Ishikawa (cell line): Measurements from ENCODE around the gene NXN.

Experiments
- CEBPB ChIP-seq: IDR thresholded peaks from 2 replicates; pipeline ENCODE4 v1.6.1; 2012
- CREB1 ChIP-seq: IDR thresholded peaks from 2 replicates; pipeline ENCODE4 v1.6.1; 2012; ENCODE audit warnings: low read depth
- EGR1 ChIP-seq: IDR thresholded peaks from 2 replicates; pipeline ENCODE4 v1.6.1; 2012
- EP300 ChIP-seq: IDR thresholded peaks from 2 replicates; pipeline ENCODE4 v1.6.1; 2012; ENCODE audit warnings: borderline replicate concordance
- FOXM1 ChIP-seq: IDR thresholded peaks from 2 replicates; pipeline ENCODE4 v1.6.1; 2012; ENCODE audit warnings: low read depth, borderline replicate concordance
- NFIC ChIP-seq: IDR thresholded peaks from 2 replicates; pipeline ENCODE4 v1.6.1; 2012
- RAD21 ChIP-seq: IDR thresholded peaks from 2 replicates; pipeline ENCODE4 v1.6.1; 2012; ENCODE audit warnings: low read depth
- TAF1 ChIP-seq: IDR thresholded peaks from 2 replicates; pipeline ENCODE4 v1.6.1; 2012; ENCODE audit warnings: low read depth, mild to moderate bottlenecking
- TCF12 ChIP-seq: IDR thresholded peaks from 2 replicates; pipeline ENCODE4 v1.6.1; 2012; ENCODE audit warnings: low read depth
- TEAD4 ChIP-seq: IDR thresholded peaks from 2 replicates; pipeline ENCODE4 v1.6.1; 2012
- YY1 ChIP-seq: IDR thresholded peaks from 2 replicates; pipeline ENCODE4 v1.6.1; 2012; ENCODE audit warnings: low read depth
- ZBTB7A ChIP-seq: IDR thresholded peaks from 2 replicates; pipeline ENCODE4 v1.6.1; 2012; ENCODE audit warnings: low read depth
- TF ChIP-seq, protein P1 (sequence below): IDR thresholded peaks from 2 replicates; pipeline ENCODE4 v1.6.1; 2012
- TF ChIP-seq, protein P2 (sequence below): IDR thresholded peaks from 2 replicates; pipeline ENCODE4 v1.6.1; 2012; ENCODE audit warnings: low read depth, mild to moderate bottlenecking
- TF ChIP-seq, protein P3 (sequence below): IDR thresholded peaks from 2 replicates; pipeline ENCODE4 v1.6.1; 2012

Gene NXN

GRCh38 chr17:860805-861204, 118.8 kb downstream of the NXN start:
- TF ChIP-seq YY1 (no peak), EGR1 (no peak), ZBTB7A (no peak), FOXM1 (no peak), TEAD4 (no peak), TCF12 (no peak), EP300 (no peak), CEBPB (no peak), RAD21 (no peak), TAF1 (no peak), NFIC (no peak), CREB1 (no peak)
- TF ChIP-seq, protein P1, sequence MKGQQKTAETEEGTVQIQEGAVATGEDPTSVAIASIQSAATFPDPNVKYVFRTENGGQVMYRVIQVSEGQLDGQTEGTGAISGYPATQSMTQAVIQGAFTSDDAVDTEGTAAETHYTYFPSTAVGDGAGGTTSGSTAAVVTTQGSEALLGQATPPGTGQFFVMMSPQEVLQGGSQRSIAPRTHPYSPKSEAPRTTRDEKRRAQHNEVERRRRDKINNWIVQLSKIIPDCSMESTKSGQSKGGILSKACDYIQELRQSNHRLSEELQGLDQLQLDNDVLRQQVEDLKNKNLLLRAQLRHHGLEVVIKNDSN = no peak
- TF ChIP-seq, protein P2, sequence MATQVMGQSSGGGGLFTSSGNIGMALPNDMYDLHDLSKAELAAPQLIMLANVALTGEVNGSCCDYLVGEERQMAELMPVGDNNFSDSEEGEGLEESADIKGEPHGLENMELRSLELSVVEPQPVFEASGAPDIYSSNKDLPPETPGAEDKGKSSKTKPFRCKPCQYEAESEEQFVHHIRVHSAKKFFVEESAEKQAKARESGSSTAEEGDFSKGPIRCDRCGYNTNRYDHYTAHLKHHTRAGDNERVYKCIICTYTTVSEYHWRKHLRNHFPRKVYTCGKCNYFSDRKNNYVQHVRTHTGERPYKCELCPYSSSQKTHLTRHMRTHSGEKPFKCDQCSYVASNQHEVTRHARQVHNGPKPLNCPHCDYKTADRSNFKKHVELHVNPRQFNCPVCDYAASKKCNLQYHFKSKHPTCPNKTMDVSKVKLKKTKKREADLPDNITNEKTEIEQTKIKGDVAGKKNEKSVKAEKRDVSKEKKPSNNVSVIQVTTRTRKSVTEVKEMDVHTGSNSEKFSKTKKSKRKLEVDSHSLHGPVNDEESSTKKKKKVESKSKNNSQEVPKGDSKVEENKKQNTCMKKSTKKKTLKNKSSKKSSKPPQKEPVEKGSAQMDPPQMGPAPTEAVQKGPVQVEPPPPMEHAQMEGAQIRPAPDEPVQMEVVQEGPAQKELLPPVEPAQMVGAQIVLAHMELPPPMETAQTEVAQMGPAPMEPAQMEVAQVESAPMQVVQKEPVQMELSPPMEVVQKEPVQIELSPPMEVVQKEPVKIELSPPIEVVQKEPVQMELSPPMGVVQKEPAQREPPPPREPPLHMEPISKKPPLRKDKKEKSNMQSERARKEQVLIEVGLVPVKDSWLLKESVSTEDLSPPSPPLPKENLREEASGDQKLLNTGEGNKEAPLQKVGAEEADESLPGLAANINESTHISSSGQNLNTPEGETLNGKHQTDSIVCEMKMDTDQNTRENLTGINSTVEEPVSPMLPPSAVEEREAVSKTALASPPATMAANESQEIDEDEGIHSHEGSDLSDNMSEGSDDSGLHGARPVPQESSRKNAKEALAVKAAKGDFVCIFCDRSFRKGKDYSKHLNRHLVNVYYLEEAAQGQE = no peak
- TF ChIP-seq, protein P3, sequence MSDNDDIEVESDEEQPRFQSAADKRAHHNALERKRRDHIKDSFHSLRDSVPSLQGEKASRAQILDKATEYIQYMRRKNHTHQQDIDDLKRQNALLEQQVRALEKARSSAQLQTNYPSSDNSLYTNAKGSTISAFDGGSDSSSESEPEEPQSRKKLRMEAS = no peak

GRCh38 chr17:859824-860195, 119.8 kb downstream of the NXN start:
- TF ChIP-seq EGR1 (no peak), CREB1 (no peak), FOXM1 (no peak), ZBTB7A (no peak), TCF12 (no peak), YY1 (no peak), CEBPB (no peak), NFIC (no peak), TAF1 (no peak), EP300 (no peak), RAD21 (no peak), TEAD4 (no peak)
- TF ChIP-seq, protein P3 = no peak
- TF ChIP-seq, protein P1 = no peak
- TF ChIP-seq, protein P2 = no peak

- no peak for TF ChIP-seq TCF12
- TF ChIP-seq EP300 = no peak
- no peak for TF ChIP-seq ZBTB7A
- TF ChIP-seq, protein P2 = no peak
- TF ChIP-seq FOXM1 = no peak
- no peak for TF ChIP-seq CEBPB
Observed at GRCh38 chr17:859061-859823, 120.3 kb downstream of the NXN start.

GRCh38 chr17:856149-856548, 123.4 kb downstream of the NXN start:
- TF ChIP-seq FOXM1 (no peak), TAF1 (no peak), TEAD4 (no peak)

- TF ChIP-seq RAD21 (no peak), TAF1 (no peak), CEBPB (no peak), EP300 (no peak), CREB1 (no peak), YY1 (no peak)
- TF ChIP-seq, protein P1 = no peak
Observed at GRCh38 chr17:855569-855968, 124.0 kb downstream of the NXN start.
